ENCODE measurements around the gene ATP6AP1. TPM values are rescaled to one million over a fixed set of nuclear protein-coding genes. Genes with fewer than 3 reads are reported as not detected.
A peak's percentile ranks its signal among the peaks of the same experiment; 100 is the strongest.

Gene ATP6AP1
- total and polyA plus RNA-seq, 2 of the 13 experiments (the other 11 are each of a cell fraction or from before 2014, with no cell fraction given), result 56.7 to 110 TPM

DNA sequence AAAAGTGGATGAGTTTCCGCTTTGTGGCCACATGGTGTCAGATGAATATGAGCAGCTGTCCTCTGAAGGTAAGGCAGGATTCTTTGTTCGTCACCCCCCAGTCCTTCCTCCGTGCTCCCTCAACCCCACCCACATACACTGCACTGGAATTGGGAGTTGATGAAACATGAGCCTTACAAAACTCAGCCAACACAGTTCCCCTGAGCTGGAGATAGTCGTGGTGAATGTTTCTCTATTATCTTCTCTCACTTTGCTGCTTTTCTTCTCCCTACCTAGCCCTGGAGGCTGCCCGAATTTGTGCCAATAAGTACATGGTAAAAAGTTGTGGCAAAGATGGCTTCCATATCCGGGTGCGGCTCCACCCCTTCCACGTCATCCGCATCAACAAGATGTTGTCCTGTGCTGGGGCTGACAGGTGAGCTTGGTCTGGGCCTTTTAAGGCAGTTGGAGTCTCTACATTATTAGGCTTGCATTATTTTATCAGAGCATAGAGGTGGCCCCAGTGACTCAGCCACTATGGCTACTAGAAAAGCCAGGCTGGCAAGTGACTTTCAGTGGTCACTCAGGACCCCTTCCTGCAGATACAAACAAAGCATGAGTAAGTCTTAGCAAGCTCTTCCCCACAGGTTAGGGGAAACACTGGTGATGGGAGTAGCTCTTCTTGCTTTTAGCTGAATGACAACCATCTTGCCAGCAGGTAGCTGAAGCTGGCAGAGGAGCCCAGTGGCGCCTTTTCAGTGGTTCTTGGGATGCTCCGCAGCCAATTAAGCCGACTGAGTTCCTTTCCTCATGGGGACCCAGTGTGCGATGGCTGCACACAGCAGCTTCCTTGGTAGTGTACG is 28.7 kb upstream of the ATP6AP1 start (continued):
- no peak for TF ChIP-seq PHF5A (CRISPR knock-in tag; IDR thresholded peaks at IDR 0.05; ENCODE audit: low read depth, unreplicated experiment)
- no peak for TF ChIP-seq NFRKB (IDR thresholded peaks at IDR 0.05)
- TF ChIP-seq POLR2G (IDR thresholded peaks at IDR 0.05; ENCODE audit: low read depth, low read length), result 0 out of 2 replicates have a peak, but pooled peaks have one; percentile 10
- no peak for TF ChIP-seq MLLT10 (CRISPR knock-in tag; IDR thresholded peaks at IDR 0.05)
- no peak for TF ChIP-seq HNRNPL (IDR thresholded peaks at IDR 0.05; ENCODE audit: low read depth, low read length)
- TF ChIP-seq ZNF800 (CRISPR knock-in tag; IDR thresholded peaks at IDR 0.05), result no peak
- no peak for TF ChIP-seq ZNF263 (CRISPR knock-in tag; IDR thresholded peaks at IDR 0.05)
- TF ChIP-seq MEF2D (CRISPR knock-in tag; IDR thresholded peaks at IDR 0.05), result no peak
- no peak for TF ChIP-seq ZNF30 (CRISPR knock-in tag; IDR thresholded peaks at IDR 0.05)
- TF ChIP-seq ZNF605 (CRISPR knock-in tag; IDR thresholded peaks at IDR 0.05), result no peak
- TF ChIP-seq GABPA (IDR thresholded peaks at IDR 0.05; ENCODE audit: low read depth, low read length), result no peak
- TF ChIP-seq GABPA (CRISPR knock-in tag; IDR thresholded peaks at IDR 0.05; ENCODE audit: low read depth), result no peak
- TF ChIP-seq GABPB1 (CRISPR knock-in tag; IDR thresholded peaks at IDR 0.05), result no peak
- TF ChIP-seq ELF1 (CRISPR knock-in tag; IDR thresholded peaks at IDR 0.05), result no peak
- no peak for TF ChIP-seq RXRA (CRISPR knock-in tag; IDR thresholded peaks at IDR 0.05)
- no peak for TF ChIP-seq RERE (CRISPR knock-in tag; IDR thresholded peaks at IDR 0.05; ENCODE audit: low read depth)
- TF ChIP-seq ZNF24 (IDR thresholded peaks at IDR 0.05), result no peak
- TF ChIP-seq TEAD2 (CRISPR knock-in tag; IDR thresholded peaks at IDR 0.05), result no peak
- TF ChIP-seq ZNF224 (CRISPR knock-in tag; IDR thresholded peaks at IDR 0.05), result no peak
